ENCODE data around the gene METTL14. TPM values are rescaled to one million over a fixed set of nuclear protein-coding genes. Genes with fewer than 3 reads are reported as not detected.

The METTL14 gene
- total RNA-seq, 4 donors from 2014 or later, result 24.0 to 48.8 (median 47.9) TPM

DNA sequence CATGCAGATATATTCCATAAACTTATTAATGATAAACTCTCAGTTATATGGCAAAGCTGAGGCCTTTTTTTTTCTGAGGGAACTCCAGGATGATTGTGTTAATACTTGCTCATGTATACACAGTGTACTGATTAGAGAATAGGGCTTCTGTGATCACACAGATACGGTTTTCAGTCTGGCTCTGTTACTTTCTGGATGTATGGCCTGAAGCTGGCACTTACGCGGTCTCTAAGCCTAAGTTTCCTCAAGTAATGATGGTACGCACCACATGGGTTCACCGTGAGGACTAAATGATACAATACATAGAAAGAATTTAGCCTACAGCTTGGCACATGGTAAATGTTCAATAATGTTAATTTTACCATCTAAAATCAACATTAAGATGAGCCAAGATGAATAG is 77.0 kb downstream of the METTL14 start:
- no peak for DNase-seq (ENCODE audit: low spot score in 2 of 2)
- TF ChIP-seq, protein P1, sequence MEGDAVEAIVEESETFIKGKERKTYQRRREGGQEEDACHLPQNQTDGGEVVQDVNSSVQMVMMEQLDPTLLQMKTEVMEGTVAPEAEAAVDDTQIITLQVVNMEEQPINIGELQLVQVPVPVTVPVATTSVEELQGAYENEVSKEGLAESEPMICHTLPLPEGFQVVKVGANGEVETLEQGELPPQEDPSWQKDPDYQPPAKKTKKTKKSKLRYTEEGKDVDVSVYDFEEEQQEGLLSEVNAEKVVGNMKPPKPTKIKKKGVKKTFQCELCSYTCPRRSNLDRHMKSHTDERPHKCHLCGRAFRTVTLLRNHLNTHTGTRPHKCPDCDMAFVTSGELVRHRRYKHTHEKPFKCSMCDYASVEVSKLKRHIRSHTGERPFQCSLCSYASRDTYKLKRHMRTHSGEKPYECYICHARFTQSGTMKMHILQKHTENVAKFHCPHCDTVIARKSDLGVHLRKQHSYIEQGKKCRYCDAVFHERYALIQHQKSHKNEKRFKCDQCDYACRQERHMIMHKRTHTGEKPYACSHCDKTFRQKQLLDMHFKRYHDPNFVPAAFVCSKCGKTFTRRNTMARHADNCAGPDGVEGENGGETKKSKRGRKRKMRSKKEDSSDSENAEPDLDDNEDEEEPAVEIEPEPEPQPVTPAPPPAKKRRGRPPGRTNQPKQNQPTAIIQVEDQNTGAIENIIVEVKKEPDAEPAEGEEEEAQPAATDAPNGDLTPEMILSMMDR (IDR thresholded peaks at IDR 0.05), result no peak
- TF ChIP-seq POLR2A (IDR thresholded peaks at IDR 0.05), result no peak
- intact Hi-C loops (cut with DNase I; ENCODE audit: low total_unique reads), result no loop called here
- 50 to 73% methylated on average over 5 of the region's 5 CpGs for WGBS, 2 donors
- no peak overlapping the region for H3K4me3 ChIP-seq (ENCODE audit: low read depth, poor library complexity, severe bottlenecking)

DNA sequence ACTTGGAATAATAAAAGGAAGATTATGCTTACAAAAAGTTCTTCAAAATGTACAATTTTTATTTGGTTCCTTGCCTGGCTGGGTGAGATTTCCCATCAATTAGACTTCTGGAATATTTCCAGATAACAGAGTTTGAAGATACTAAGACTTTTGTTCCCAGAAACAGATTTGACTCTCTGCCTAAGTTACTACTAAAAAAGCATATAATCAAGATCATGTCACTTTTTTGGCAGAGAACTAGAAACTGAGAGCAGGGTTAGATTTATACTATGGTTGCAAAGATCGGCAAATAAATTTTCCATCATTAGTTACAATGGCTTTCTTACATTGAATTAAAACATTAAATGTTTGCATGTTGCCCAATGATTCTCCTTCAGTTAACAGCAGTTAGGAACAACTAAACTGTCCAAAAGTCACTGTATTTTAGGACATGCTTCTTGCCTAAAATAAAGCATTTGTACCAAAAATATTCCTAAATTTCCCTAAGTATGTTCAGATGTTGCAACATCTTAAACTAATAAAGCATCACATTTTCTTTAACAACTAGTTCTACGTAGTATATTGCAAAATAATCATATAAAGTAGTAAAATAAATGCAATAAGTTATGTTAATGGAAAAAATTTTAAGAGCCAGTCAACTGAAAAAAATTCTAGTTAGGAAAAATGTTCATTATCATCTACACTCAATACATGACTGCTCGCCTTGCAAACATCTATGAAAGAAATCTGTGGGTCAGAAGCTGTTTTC is 77.7 kb downstream of the METTL14 start:
- 46% methylated on average over 3 of the region's 3 CpGs for WGBS, 2 donors
- no peak overlapping the region for H3K4me3 ChIP-seq (ENCODE audit: low read depth, poor library complexity, severe bottlenecking)
- no peak for DNase-seq (ENCODE audit: low spot score in 2 of 2)
- intact Hi-C loops (cut with DNase I; ENCODE audit: low total_unique reads), result no loop called here
- TF ChIP-seq POLR2A (IDR thresholded peaks at IDR 0.05), result no peak
- TF ChIP-seq, protein P1 (IDR thresholded peaks at IDR 0.05), result no peak

Other genes starting within 250 kb of the METTL14 start
- 10 to 100 TPM in 3 of 4 donors, 1 to 10 TPM in 1; 8.0 to 14.8 (median 12.9) TPM for gene SEC24D, start 150.7 kb downstream of the METTL14 start, total RNA-seq
- gene SYNPO2, start 203.5 kb downstream of the METTL14 start, total RNA-seq, result 10 to 100 TPM; 13.3 to 38.5 (median 16.1) TPM

Data from lower leg skin (tissue), 4 donors.